Ectodermal cell (in vitro differentiated cells): ENCODE results near the gene SDC1.
A peak's percentile ranks its signal among the peaks of the same experiment; 100 is the strongest.

Experiments
- H3K27ac ChIP-seq: 2 replicates; pipeline ENCODE4 v1.7.0; 2013; ENCODE audit warnings: mild to moderate bottlenecking, low read depth, low read length; ENCODE audit not compliant: insufficient read depth, poor library complexity, severe bottlenecking
- H3K27me3 ChIP-seq: 2 replicates; pipeline ENCODE4 v1.7.0; 2013; ENCODE audit warnings: mild to moderate bottlenecking, low read length; ENCODE audit not compliant: insufficient read depth, control insufficient read depth, poor library complexity, severe bottlenecking
- H3K36me3 ChIP-seq: one replicate; pipeline ENCODE4 v1.7.0; 2013; ENCODE audit warnings: low read length; ENCODE audit not compliant: control insufficient read depth, insufficient read depth
- H3K4me1 ChIP-seq: one replicate; pipeline ENCODE4 v1.7.0; 2013; ENCODE audit warnings: low read length; ENCODE audit not compliant: control insufficient read depth, insufficient read depth
- H3K4me3 ChIP-seq: 2 replicates; pipeline ENCODE4 v1.7.0; 2013; ENCODE audit warnings: low read depth, low read length, control low read depth; ENCODE audit not compliant: insufficient read depth
- H3K9me3 ChIP-seq: 2 replicates; pipeline ENCODE4 v1.7.0; 2013; ENCODE audit warnings: mild to moderate bottlenecking, low read length, moderate library complexity; ENCODE audit not compliant: control insufficient read depth
- WGBS, 2 experiments: methylation state at CpG; one replicate each; pipeline ENCODE4 v1.1.7; 2013; ENCODE audit warnings: missing lambda C conversion rate in 2 of 2; 5-methylcytosine and 5-hydroxymethylcytosine counted together

SDC1 gene

GRCh38 chr2:20177556-20178248, 47.2 kb downstream of the SDC1 start:
- WGBS, 2 experiments: 93 to 94% methylated on average over 10 of the region's 10 CpGs
- Histone ChIP-seq H3K27ac (no peak overlapping the region), H3K4me3 (no peak overlapping the region), H3K27me3 (no peaks in the 10 kb centered on the region), H3K9me3 (no peaks in the 10 kb centered on the region), H3K36me3 (no peaks in the 10 kb centered on the region), H3K4me1 (peaks cover 5% of the 10 kb centered on the region)

DNA sequence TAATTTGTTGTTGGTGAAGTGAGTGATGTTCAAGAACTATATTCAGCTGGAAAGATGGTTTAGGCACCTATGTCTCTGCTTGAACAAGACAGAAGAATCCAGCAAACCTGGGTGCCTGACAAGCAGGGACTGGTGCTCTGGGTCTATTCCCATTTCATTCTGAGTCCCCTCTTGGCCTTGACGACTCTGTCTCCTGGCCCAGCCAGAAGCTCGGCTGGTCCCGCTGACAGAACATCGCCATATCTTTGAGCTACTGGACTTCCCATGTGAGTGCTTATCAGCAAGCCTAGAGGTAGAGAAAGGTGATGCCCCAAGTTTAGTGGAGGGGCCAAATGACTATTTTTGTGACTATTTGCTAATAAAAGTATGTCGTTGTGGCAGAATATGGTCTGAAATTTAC, 48.2 kb downstream of the SDC1 start:
- Histone ChIP-seq H3K27ac (no peak overlapping the region), H3K4me3 (no peak overlapping the region), H3K9me3 (no peaks in the 10 kb centered on the region), H3K36me3 (no peaks in the 10 kb centered on the region), H3K27me3 (no peaks in the 10 kb centered on the region), H3K4me1 (peaks cover 11% of the 10 kb centered on the region)
- 92 to 95% methylated on average over 5 of the region's 5 CpGs for WGBS, 2 experiments

DNA sequence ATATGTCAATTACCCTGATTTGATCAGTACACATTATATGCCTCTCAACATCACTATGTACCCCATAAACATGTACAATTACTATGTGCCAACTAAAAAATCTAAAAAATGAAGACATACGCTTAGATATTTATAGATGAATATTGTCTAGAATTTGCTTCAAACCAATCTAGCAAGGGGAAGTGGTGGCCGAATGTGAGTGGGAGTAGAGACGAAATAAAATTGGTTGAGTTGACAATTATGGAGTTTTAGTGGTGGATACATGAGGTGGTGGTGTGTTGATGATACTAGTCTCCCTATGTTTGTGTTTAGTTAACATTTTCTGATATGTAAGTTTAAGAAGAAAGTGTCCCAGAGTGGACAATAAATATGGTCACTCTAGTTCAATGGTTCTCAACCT, 49.0 kb downstream of the SDC1 start:
- Histone ChIP-seq H3K27me3 (no peaks in the 10 kb centered on the region), H3K4me1 (peaks cover 11% of the 10 kb centered on the region), H3K27ac (no peak overlapping the region), H3K4me3 (no peak overlapping the region), H3K9me3 (no peaks in the 10 kb centered on the region), H3K36me3 (no peaks in the 10 kb centered on the region)
- WGBS, 2 experiments: 90 to 95% methylated on average over 3 of the region's 3 CpGs

- H3K4me1 ChIP-seq: peaks cover 11% of the 10 kb centered on the region
- H3K27ac ChIP-seq: no peak overlapping the region
- 91% methylated on average over 8 of the region's 8 CpGs for WGBS, 2 experiments
- H3K36me3 ChIP-seq: no peaks in the 10 kb centered on the region
- no peaks in the 10 kb centered on the region for H3K27me3 ChIP-seq
- no peaks in the 10 kb centered on the region for H3K9me3 ChIP-seq
- H3K4me3 ChIP-seq: no peak overlapping the region
Measured at GRCh38 chr2:20175267-20175666, 49.7 kb downstream of the SDC1 start.

- no peaks in the 10 kb centered on the region for H3K9me3 ChIP-seq
- no peaks in the 10 kb centered on the region for H3K27me3 ChIP-seq
- peaks cover 14% of the 10 kb centered on the region for H3K4me1 ChIP-seq
- WGBS, 2 experiments: 94 to 97% methylated on average over 2 of the region's 2 CpGs
- H3K36me3 ChIP-seq: no peaks in the 10 kb centered on the region
- no peak overlapping the region for H3K4me3 ChIP-seq
- H3K27ac ChIP-seq: no peak overlapping the region
Measured at GRCh38 chr2:20174410-20174809, 50.5 kb downstream of the SDC1 start.

GRCh38 chr2:20173496-20174402, 51.2 kb downstream of the SDC1 start:
- no peaks in the 10 kb centered on the region for H3K9me3 ChIP-seq
- H3K36me3 ChIP-seq: no peaks in the 10 kb centered on the region
- H3K27me3 ChIP-seq: no peaks in the 10 kb centered on the region
- 91 to 92% methylated on average over 14 of the region's 14 CpGs for WGBS, 2 experiments
- H3K27ac ChIP-seq: no peak overlapping the region
- H3K4me3 ChIP-seq: no peak overlapping the region
- peaks cover 14% of the 10 kb centered on the region for H3K4me1 ChIP-seq

GRCh38 chr2:20173064-20173463, 51.9 kb downstream of the SDC1 start:
- Histone ChIP-seq H3K4me3 (no peak overlapping the region), H3K9me3 (no peaks in the 10 kb centered on the region), H3K27me3 (no peaks in the 10 kb centered on the region), H3K36me3 (no peaks in the 10 kb centered on the region), H3K4me1 (peaks cover 14% of the 10 kb centered on the region), H3K27ac (no peak overlapping the region)
- 93 to 98% methylated on average over 5 of the region's 5 CpGs for WGBS, 2 experiments

- Histone ChIP-seq H3K4me1 (peaks cover 16% of the 10 kb centered on the region), H3K27me3 (no peaks in the 10 kb centered on the region), H3K4me3 (no peak overlapping the region), H3K9me3 (no peaks in the 10 kb centered on the region), H3K27ac (peak overlapping the region; percentile 26), H3K36me3 (no peaks in the 10 kb centered on the region)
- WGBS, 2 experiments: 69 to 72% methylated on average over 13 of the region's 13 CpGs
Measured at GRCh38 chr2:20172273-20173055, 52.5 kb downstream of the SDC1 start.

DNA sequence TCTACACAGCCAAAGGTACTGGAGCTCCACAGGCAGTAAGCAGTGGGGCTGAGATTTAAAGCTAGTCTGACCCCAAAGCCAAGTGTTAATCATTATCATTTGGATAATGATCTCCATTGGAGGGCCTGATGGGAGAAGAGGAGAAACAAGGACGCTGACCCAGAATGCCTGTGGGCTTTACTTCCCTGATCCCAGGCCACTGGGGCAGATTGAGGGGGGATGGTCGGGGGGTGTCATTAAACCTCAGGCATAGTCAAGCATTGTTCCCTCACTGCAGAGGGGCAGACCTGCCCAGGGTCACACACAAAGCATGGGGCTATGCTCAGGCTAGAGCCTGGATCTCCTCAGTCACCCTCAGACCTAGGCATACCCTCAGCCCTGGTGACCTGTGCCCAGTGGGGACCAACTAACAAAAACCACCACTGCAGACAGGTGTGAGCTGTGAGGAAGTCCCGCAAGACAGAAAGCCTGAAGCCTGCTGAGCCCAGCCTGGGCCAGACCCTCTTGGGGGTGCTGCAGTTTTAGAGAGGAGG, 53.4 kb downstream of the SDC1 start:
- H3K27ac ChIP-seq: no peak overlapping the region
- no peaks in the 10 kb centered on the region for H3K9me3 ChIP-seq
- H3K36me3 ChIP-seq: no peaks in the 10 kb centered on the region
- H3K4me1 ChIP-seq: peaks cover 20% of the 10 kb centered on the region
- WGBS, 2 experiments: 82% methylated on average over 3 of the region's 3 CpGs
- H3K4me3 ChIP-seq: no peak overlapping the region
- H3K27me3 ChIP-seq: no peaks in the 10 kb centered on the region
